MM.1S (cell line): ENCODE measurements around the gene SSBP3.

ENCODE experiments used
- EZH2 ChIP-seq: fragments of 300-600 bp; sonication (generic); optimal IDR thresholded peaks from 2 replicates; pipeline ENCODE3; 2017; ENCODE audit warnings: low read depth, mild to moderate bottlenecking, antibody characterized with exemption, low read length, mixed read lengths
- EZH2phosphoT487 ChIP-seq: fragments of 300-600 bp; sonication (generic); IDR thresholded peaks from 2 replicates; pipeline ENCODE4 v1.6.1; 2018; ENCODE audit warnings: antibody characterized with exemption, low read length
- TF ChIP-seq, protein P1 (sequence below): fragments of 300-600 bp; sonication (generic); IDR thresholded peaks from 2 replicates; pipeline ENCODE4 v1.5.1; 2016; ENCODE audit warnings: antibody characterized with exemption, low read length, mixed read lengths

DNA sequence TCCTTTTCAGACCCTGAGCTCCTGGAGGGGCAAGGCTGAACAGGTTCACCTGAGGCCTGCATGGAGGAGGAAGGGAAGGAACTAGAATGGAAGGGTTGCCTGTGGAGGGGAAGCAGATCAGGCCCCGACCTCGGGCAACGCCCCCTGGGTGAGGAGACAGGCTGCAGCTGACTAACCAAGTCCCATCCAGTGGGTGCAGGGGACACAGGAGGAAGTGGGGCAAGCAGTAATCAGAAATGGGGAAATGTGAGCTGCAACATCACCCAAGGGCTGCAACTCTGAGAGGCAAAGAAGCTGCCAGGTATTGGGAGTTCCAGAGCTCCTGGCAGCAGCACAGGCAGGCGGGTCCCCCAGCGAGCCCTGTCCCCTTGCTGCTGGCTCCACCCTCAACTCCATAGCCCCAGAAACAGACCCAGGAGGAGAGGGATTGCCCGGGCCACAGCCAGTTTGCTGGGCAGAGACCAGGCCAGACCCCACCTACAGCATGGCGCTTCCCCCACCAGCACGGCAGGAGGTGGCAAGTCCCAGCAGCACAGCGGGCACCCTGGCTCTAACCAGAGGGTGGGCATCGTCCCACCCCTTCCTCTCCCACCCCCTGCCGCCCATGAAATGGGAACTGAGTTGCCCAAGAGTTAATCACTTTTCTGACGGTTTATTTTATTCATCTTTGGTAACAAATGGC, 167.7 kb downstream of the SSBP3 start:
- TF ChIP-seq, protein P1, sequence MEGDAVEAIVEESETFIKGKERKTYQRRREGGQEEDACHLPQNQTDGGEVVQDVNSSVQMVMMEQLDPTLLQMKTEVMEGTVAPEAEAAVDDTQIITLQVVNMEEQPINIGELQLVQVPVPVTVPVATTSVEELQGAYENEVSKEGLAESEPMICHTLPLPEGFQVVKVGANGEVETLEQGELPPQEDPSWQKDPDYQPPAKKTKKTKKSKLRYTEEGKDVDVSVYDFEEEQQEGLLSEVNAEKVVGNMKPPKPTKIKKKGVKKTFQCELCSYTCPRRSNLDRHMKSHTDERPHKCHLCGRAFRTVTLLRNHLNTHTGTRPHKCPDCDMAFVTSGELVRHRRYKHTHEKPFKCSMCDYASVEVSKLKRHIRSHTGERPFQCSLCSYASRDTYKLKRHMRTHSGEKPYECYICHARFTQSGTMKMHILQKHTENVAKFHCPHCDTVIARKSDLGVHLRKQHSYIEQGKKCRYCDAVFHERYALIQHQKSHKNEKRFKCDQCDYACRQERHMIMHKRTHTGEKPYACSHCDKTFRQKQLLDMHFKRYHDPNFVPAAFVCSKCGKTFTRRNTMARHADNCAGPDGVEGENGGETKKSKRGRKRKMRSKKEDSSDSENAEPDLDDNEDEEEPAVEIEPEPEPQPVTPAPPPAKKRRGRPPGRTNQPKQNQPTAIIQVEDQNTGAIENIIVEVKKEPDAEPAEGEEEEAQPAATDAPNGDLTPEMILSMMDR: no peak
- TF ChIP-seq EZH2phosphoT487 (no peak), EZH2 (no peak)
